ENCODE measurements around the gene WHRN.

Gene WHRN

GRCh38 chr9:114513055-114513958 lies 8.0 kb upstream of the WHRN start:
- peak; percentile 37 for DNase-seq

- DNase-seq = no peak
Observed at GRCh38 chr9:114511978-114512874, 7.0 kb upstream of the WHRN start.

GRCh38 chr9:114507726-114508125 lies 2.5 kb upstream of the WHRN start:
- DNase-seq = no peak

- no peak for DNase-seq
Observed at GRCh38 chr9:114506082-114506390, 763 bp upstream of the WHRN start.

- peak; percentile 57 for DNase-seq
Observed at GRCh38 chr9:114504341-114505186, 709 bp downstream of the WHRN start.

- DNase-seq = no peak
Observed at GRCh38 chr9:114503522-114504340, 1.5 kb downstream of the WHRN start.

- DNase-seq = no peak
Observed at GRCh38 chr9:114503009-114503408, 2.3 kb downstream of the WHRN start.

GRCh38 chr9:114501796-114502682 lies 3.2 kb downstream of the WHRN start:
- no peak for DNase-seq

GRCh38 chr9:114500697-114501292 lies 4.5 kb downstream of the WHRN start:
- no peak for DNase-seq

- no peak for DNase-seq
Observed at GRCh38 chr9:114499941-114500696, 5.2 kb downstream of the WHRN start.

- DNase-seq = no peak
Observed at GRCh38 chr9:114499528-114499927, 5.7 kb downstream of the WHRN start.

- DNase-seq = no peak
Observed at GRCh38 chr9:114497727-114498382, 7.4 kb downstream of the WHRN start.

- DNase-seq = no peak
Observed at GRCh38 chr9:114497236-114497635, 8.0 kb downstream of the WHRN start.

GRCh38 chr9:114496011-114496410 lies 9.3 kb downstream of the WHRN start:
- DNase-seq = no peak

- DNase-seq = no peak
Observed at GRCh38 chr9:114494776-114495569, 10.3 kb downstream of the WHRN start.

- DNase-seq = no peak
Observed at GRCh38 chr9:114493521-114494184, 11.6 kb downstream of the WHRN start.

GRCh38 chr9:114492991-114493390 lies 12.3 kb downstream of the WHRN start:
- DNase-seq = no peak
